LNCAP (cell line): ENCODE measurements around the gene SPSB2.

Experiments
- CTCF ChIP-seq: fragments of 450-650 bp; IDR thresholded peaks from 2 replicates; pipeline ENCODE4 v1.5.1; 2017; ENCODE audit warnings: mild to moderate bottlenecking

Gene SPSB2

GRCh38 chr12:6915789-6916285, 42.7 kb upstream of the SPSB2 start:
- TF ChIP-seq CTCF = no peak

GRCh38 chr12:6914947-6915788, 42.1 kb upstream of the SPSB2 start:
- no peak for TF ChIP-seq CTCF

GRCh38 chr12:6914246-6914946, 41.3 kb upstream of the SPSB2 start, which contains the start of gene ENO2:
Gene ENO2 (plus strand): TSS chr12:6914580. CDS start chr12:6915833, 1,253 bp downstream.
- no peak for TF ChIP-seq CTCF

GRCh38 chr12:6912164-6912935, 39.2 kb upstream of the SPSB2 start:
- TF ChIP-seq CTCF = no peak

DNA sequence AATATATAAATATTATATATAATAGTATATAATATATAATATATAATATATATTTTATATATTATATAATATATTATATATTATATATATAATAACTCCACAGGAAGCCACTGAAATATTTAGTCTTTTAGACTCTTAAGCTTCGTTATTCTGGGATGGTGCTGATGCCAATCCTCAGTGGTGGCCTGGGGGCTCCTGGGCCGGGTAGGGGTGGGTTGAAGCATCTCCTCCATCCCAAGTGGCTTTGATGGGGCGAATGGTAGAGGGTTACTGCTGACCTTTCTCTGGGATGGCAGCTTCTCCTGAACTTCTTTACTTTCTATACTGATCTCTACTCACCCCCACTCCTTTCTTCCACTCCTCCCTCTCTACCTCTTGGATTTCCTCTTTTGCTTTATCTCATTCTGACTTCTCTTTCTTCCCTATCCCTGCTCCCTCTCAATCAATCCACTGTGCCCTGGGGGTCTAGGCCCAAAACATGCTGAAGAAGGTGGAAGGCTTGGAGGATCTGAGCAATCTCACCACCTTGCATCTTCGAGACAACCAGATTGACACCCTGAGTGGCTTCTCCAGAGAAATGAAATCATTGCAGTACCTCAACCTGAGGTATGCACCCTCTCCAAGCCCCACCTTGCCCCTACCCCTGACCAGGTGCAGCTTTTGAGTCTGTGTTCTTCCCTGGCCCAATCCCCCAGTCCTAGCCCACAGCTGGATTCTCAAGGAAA, 36.5 kb upstream of the SPSB2 start:
- TF ChIP-seq CTCF = no peak

DNA sequence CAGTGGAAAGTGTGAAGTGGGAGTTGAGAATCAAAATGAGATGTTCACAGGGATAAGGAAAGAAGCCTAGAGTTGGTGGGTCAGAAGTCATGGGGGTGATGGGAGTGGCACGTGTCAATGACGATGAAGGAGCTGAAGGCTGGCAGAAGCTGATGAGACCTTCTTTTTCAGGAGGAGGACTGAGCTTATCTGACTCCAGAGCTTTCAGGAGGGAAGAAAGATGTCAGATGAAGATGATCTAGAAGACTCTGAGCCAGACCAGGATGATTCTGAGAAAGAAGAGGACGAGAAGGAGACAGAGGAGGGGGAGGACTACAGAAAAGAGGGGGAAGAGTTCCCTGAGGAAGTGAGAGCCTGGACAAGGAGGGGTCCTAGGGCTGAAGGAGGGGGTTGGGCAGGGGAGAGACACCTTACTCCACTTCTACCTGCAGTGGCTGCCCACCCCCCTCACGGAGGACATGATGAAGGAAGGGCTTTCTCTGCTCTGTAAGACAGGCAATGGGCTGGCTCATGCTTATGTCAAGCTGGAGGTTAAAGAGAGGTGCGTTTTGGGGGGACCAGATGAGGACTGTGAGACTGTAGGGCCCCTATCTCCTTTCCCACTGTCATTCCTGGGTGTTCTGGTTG, 32.4 kb upstream of the SPSB2 start:
- no peak for TF ChIP-seq CTCF
